Measurements from ENCODE around the gene MMP25.

The MMP25 gene

GRCh38 chr16:3036726-3037315 lies 9.5 kb upstream of the MMP25 start, which contains the start of gene BICDL2:
TSS of gene BICDL2 (minus strand) at chr16:3036944. CDS start at chr16:3035496, 1,448 bp downstream.
- FAIRE-seq (no peak), DNase-seq (ENCODE audit: insufficient read length, low spot score) (no peak)
- TF ChIP-seq POU2F2 (IDR thresholded peaks at IDR 0.05; ENCODE audit: low read depth, low read length) (no peak), POLR2AphosphoS5 (IDR thresholded peaks at IDR 0.05; ENCODE audit: low read depth, low read length) (no peak), SPI1 (IDR thresholded peaks at IDR 0.05; ENCODE audit: low read depth, low read length) (no peak), POLR2A (IDR thresholded peaks at IDR 0.05; ENCODE audit: low read depth, low read length) (no peak), TAF1 (IDR thresholded peaks at IDR 0.05; ENCODE audit: low read depth, low read length) (no peak), PAX5 (IDR thresholded peaks at IDR 0.05; ENCODE audit: insufficient read depth, low read length, severe bottlenecking) (no peak)

- FAIRE-seq (no peak), DNase-seq (ENCODE audit: insufficient read length, low spot score) (no peak)
- TF ChIP-seq POLR2A (IDR thresholded peaks at IDR 0.05; ENCODE audit: low read depth, low read length) (no peak), POLR2AphosphoS5 (IDR thresholded peaks at IDR 0.05; ENCODE audit: low read depth, low read length) (no peak), POU2F2 (IDR thresholded peaks at IDR 0.05; ENCODE audit: low read depth, low read length) (no peak), TAF1 (IDR thresholded peaks at IDR 0.05; ENCODE audit: low read depth, low read length) (no peak), PAX5 (IDR thresholded peaks at IDR 0.05; ENCODE audit: insufficient read depth, low read length, severe bottlenecking) (no peak), SPI1 (IDR thresholded peaks at IDR 0.05; ENCODE audit: low read depth, low read length) (no peak)
Measured at GRCh38 chr16:3038256-3038655, 8.1 kb upstream of the MMP25 start.

- TF ChIP-seq PAX5 (IDR thresholded peaks at IDR 0.05; ENCODE audit: insufficient read depth, low read length, severe bottlenecking) (no peak), POLR2AphosphoS5 (IDR thresholded peaks at IDR 0.05; ENCODE audit: low read depth, low read length) (no peak), TAF1 (IDR thresholded peaks at IDR 0.05; ENCODE audit: low read depth, low read length) (no peak), SPI1 (IDR thresholded peaks at IDR 0.05; ENCODE audit: low read depth, low read length) (no peak), POLR2A (IDR thresholded peaks at IDR 0.05; ENCODE audit: low read depth, low read length) (no peak), POU2F2 (IDR thresholded peaks at IDR 0.05; ENCODE audit: low read depth, low read length) (no peak)
- DNase-seq (ENCODE audit: insufficient read length, low spot score) = no peak
- no peak for FAIRE-seq
Measured at GRCh38 chr16:3038896-3039295, 7.5 kb upstream of the MMP25 start.

- DNase-seq (ENCODE audit: insufficient read length, low spot score) (no peak), FAIRE-seq (no peak)
- TF ChIP-seq PAX5 (IDR thresholded peaks at IDR 0.05; ENCODE audit: insufficient read depth, low read length, severe bottlenecking) (no peak), TAF1 (IDR thresholded peaks at IDR 0.05; ENCODE audit: low read depth, low read length) (no peak), POLR2AphosphoS5 (IDR thresholded peaks at IDR 0.05; ENCODE audit: low read depth, low read length) (no peak), POU2F2 (IDR thresholded peaks at IDR 0.05; ENCODE audit: low read depth, low read length) (no peak), SPI1 (IDR thresholded peaks at IDR 0.05; ENCODE audit: low read depth, low read length) (no peak)
Measured at GRCh38 chr16:3042376-3042775, 4.0 kb upstream of the MMP25 start.

GRCh38 chr16:3044708-3045107 lies 1.7 kb upstream of the MMP25 start:
- DNase-seq (ENCODE audit: insufficient read length, low spot score) (no peak), FAIRE-seq (no peak)
- TF ChIP-seq POLR2AphosphoS5 (IDR thresholded peaks at IDR 0.05; ENCODE audit: low read depth, low read length) (no peak), POLR2A (IDR thresholded peaks at IDR 0.05; ENCODE audit: low read depth, low read length) (no peak), PAX5 (IDR thresholded peaks at IDR 0.05; ENCODE audit: insufficient read depth, low read length, severe bottlenecking) (no peak), POU2F2 (IDR thresholded peaks at IDR 0.05; ENCODE audit: low read depth, low read length) (no peak), TAF1 (IDR thresholded peaks at IDR 0.05; ENCODE audit: low read depth, low read length) (no peak), SPI1 (IDR thresholded peaks at IDR 0.05; ENCODE audit: low read depth, low read length) (no peak)

- FAIRE-seq = no peak
- TF ChIP-seq POLR2AphosphoS5 (IDR thresholded peaks at IDR 0.05; ENCODE audit: low read depth, low read length) = no peak
- no peak for TF ChIP-seq SPI1 (IDR thresholded peaks at IDR 0.05; ENCODE audit: low read depth, low read length)
- TF ChIP-seq PAX5 (IDR thresholded peaks at IDR 0.05; ENCODE audit: insufficient read depth, low read length, severe bottlenecking) = no peak
- TF ChIP-seq TAF1 (IDR thresholded peaks at IDR 0.05; ENCODE audit: low read depth, low read length) = no peak
- TF ChIP-seq POU2F2 (IDR thresholded peaks at IDR 0.05; ENCODE audit: low read depth, low read length) = no peak
- no peak for TF ChIP-seq POLR2A (IDR thresholded peaks at IDR 0.05; ENCODE audit: low read depth, low read length)
Measured at GRCh38 chr16:3046641-3047386, 453 bp downstream of the MMP25 start.

GRCh38 chr16:3047387-3047720 lies 993 bp downstream of the MMP25 start:
- DNase-seq (ENCODE audit: insufficient read length, low spot score) = no peak
- TF ChIP-seq POLR2A (IDR thresholded peaks at IDR 0.05; ENCODE audit: low read depth, low read length) = no peak
- no peak for TF ChIP-seq POU2F2 (IDR thresholded peaks at IDR 0.05; ENCODE audit: low read depth, low read length)
- no peak for TF ChIP-seq PAX5 (IDR thresholded peaks at IDR 0.05; ENCODE audit: insufficient read depth, low read length, severe bottlenecking)
- TF ChIP-seq TAF1 (IDR thresholded peaks at IDR 0.05; ENCODE audit: low read depth, low read length) = no peak
- TF ChIP-seq POLR2AphosphoS5 (IDR thresholded peaks at IDR 0.05; ENCODE audit: low read depth, low read length) = no peak
- TF ChIP-seq SPI1 (IDR thresholded peaks at IDR 0.05; ENCODE audit: low read depth, low read length) = no peak
- FAIRE-seq = no peak

More at GRCh38 chr16:3046641-3047386, 453 bp downstream of the MMP25 start:
- DNase-seq (ENCODE audit: insufficient read length, low spot score) = no peak

GRCh38 chr16:3049921-3050481 lies 3.6 kb downstream of the MMP25 start:
- no peak for DNase-seq (ENCODE audit: insufficient read length, low spot score)
- TF ChIP-seq POLR2AphosphoS5 (IDR thresholded peaks at IDR 0.05; ENCODE audit: low read depth, low read length) = no peak
- TF ChIP-seq SPI1 (IDR thresholded peaks at IDR 0.05; ENCODE audit: low read depth, low read length) = no peak
- no peak for TF ChIP-seq POLR2A (IDR thresholded peaks at IDR 0.05; ENCODE audit: low read depth, low read length)
- no peak for TF ChIP-seq POU2F2 (IDR thresholded peaks at IDR 0.05; ENCODE audit: low read depth, low read length)
- TF ChIP-seq TAF1 (IDR thresholded peaks at IDR 0.05; ENCODE audit: low read depth, low read length) = no peak
- no peak for TF ChIP-seq PAX5 (IDR thresholded peaks at IDR 0.05; ENCODE audit: insufficient read depth, low read length, severe bottlenecking)
- no peak for FAIRE-seq

GRCh38 chr16:3050487-3050886 lies 4.1 kb downstream of the MMP25 start:
- DNase-seq (ENCODE audit: insufficient read length, low spot score) (no peak), FAIRE-seq (peak; percentile 65)
- no peak for TF ChIP-seq POLR2AphosphoS5 (IDR thresholded peaks at IDR 0.05; ENCODE audit: low read depth, low read length)

Data from GM12891 (cell line).